Activated CD8-positive, alpha-beta memory T cell treated with anti-CD3 and anti-CD28 coated beads, Interleukin-2, amount 10 ng/mL, durations not matched to agents 7 days and 5 days (primary cell): ENCODE results near the gene UPK3B. TPM values are rescaled to one million over a fixed set of nuclear protein-coding genes. Genes with fewer than 3 reads are reported as not detected.
"Not testable (repeated sequence)": the region's sequence is repeated elsewhere in the genome, so short reads cannot be mapped to it uniquely, and the experiment has no call there.

Experiments used
- ATAC-seq: fragments of 150-1000 bp; cut with Tn5 transposase; one replicate; pipeline ENCODE4 v1.10.0; 2021; ENCODE audit warnings: moderate library complexity
- CTCF ChIA-PET: fragments of 350-600 bp; sonication (Branson Sonifier 250); formaldehyde crosslinking; loops from one replicate; lab custom pipeline; 2021; ENCODE audit warnings: antibody characterized with exemption; lab: Charles Lee
- DNase-seq: peaks from one replicate; pipeline ENCODE4 v3.0.0-alpha.2; 2020
- H3K27ac Mint-ChIP-seq: one replicate; pipeline ENCODE4 v1.8.0; 2021; ENCODE audit warnings: mild to moderate bottlenecking, mixed read lengths
- H3K27me3 Mint-ChIP-seq: one replicate; pipeline ENCODE4 v1.8.0; 2021; ENCODE audit warnings: mixed read lengths
- H3K36me3 Mint-ChIP-seq: one replicate; pipeline ENCODE4 v1.8.0; 2021; ENCODE audit warnings: mild to moderate bottlenecking, mixed read lengths
- H3K4me1 Mint-ChIP-seq: one replicate; pipeline ENCODE4 v1.8.0; 2021; ENCODE audit warnings: mixed read lengths
- H3K4me3 Mint-ChIP-seq: one replicate; pipeline ENCODE4 v1.8.0; 2021; ENCODE audit warnings: mild to moderate bottlenecking, moderate library complexity, mixed read lengths
- H3K9me3 Mint-ChIP-seq: one replicate; pipeline ENCODE4 v1.8.0; 2022; ENCODE audit warnings: low read depth, mixed read lengths
- total RNA-seq, 2 experiments: library from RNA; stranded (reverse); gene quantifications; one replicate each; pipeline ENCODE4 v1.2.3, GENCODE V29; 2021

UPK3B gene
- total RNA-seq, 2 experiments from 2014 or later = 1.1 TPM; not detected in 1

- Mint-ChIP-seq H3K27ac (no peak overlapping the region), H3K4me1 (peaks cover 4% of the 10 kb centered on the region), H3K4me3 (no peak overlapping the region), H3K36me3 (no peaks in the 10 kb centered on the region), H3K27me3 (no peaks in the 10 kb centered on the region), H3K9me3 (no peaks in the 10 kb centered on the region)
- CTCF ChIA-PET = no interaction called here
- DNase-seq = no peak
- no peak for ATAC-seq
Measured at GRCh38 chr7:76513817-76514799, 3.8 kb downstream of the UPK3B start.

- no peak overlapping the region for H3K27ac Mint-ChIP-seq
- DNase-seq (no peak), ATAC-seq (no peak)
- H3K9me3 Mint-ChIP-seq = no peaks in the 10 kb centered on the region
- no peak overlapping the region for H3K4me3 Mint-ChIP-seq
- H3K27me3 Mint-ChIP-seq = no peaks in the 10 kb centered on the region
- CTCF ChIA-PET = no interaction called here
- no peaks in the 10 kb centered on the region for H3K36me3 Mint-ChIP-seq
- H3K4me1 Mint-ChIP-seq = no peaks in the 10 kb centered on the region
Measured at GRCh38 chr7:76514926-76515771, 4.8 kb downstream of the UPK3B start.

GRCh38 chr7:76515999-76516443 is 5.7 kb downstream of the UPK3B start:
- H3K27me3 Mint-ChIP-seq = no peaks in the 10 kb centered on the region
- H3K27ac Mint-ChIP-seq = no peak overlapping the region
- H3K9me3 Mint-ChIP-seq = no peaks in the 10 kb centered on the region
- H3K4me1 Mint-ChIP-seq = no peaks in the 10 kb centered on the region
- DNase-seq (peak; percentile 58), ATAC-seq (peak; percentile 76)
- CTCF ChIA-PET = no interaction called here
- H3K36me3 Mint-ChIP-seq = no peaks in the 10 kb centered on the region
- H3K4me3 Mint-ChIP-seq = no peak overlapping the region

- DNase-seq, CTCF ChIA-PET, H3K4me1 Mint-ChIP-seq, H3K4me3 Mint-ChIP-seq, H3K27ac Mint-ChIP-seq, H3K36me3 Mint-ChIP-seq, ATAC-seq, H3K9me3 Mint-ChIP-seq, H3K27me3 Mint-ChIP-seq: not testable (repeated sequence)
Measured at GRCh38 chr7:76516932-76517331, 6.6 kb downstream of the UPK3B start.

GRCh38 chr7:76526183-76526582 is 15.8 kb downstream of the UPK3B start:
- H3K4me3 Mint-ChIP-seq, H3K27ac Mint-ChIP-seq, ATAC-seq, H3K4me1 Mint-ChIP-seq, DNase-seq, CTCF ChIA-PET, H3K9me3 Mint-ChIP-seq, H3K27me3 Mint-ChIP-seq, H3K36me3 Mint-ChIP-seq: not testable (repeated sequence)

- H3K27ac Mint-ChIP-seq, CTCF ChIA-PET, H3K36me3 Mint-ChIP-seq, H3K4me3 Mint-ChIP-seq, H3K4me1 Mint-ChIP-seq, H3K27me3 Mint-ChIP-seq, ATAC-seq, H3K9me3 Mint-ChIP-seq, DNase-seq: not testable (repeated sequence)
Measured at GRCh38 chr7:76531643-76532042, 21.3 kb downstream of the UPK3B start.

GRCh38 chr7:76543197-76543596 is 32.8 kb downstream of the UPK3B start, which contains the start of gene SPDYE16:
Gene SPDYE16, minus strand, starts transcription at chr7:76543297. Its CDS starts 1,838 bp downstream, at chr7:76541459.
- CTCF ChIA-PET, H3K4me3 Mint-ChIP-seq, H3K27ac Mint-ChIP-seq, H3K27me3 Mint-ChIP-seq, ATAC-seq, H3K9me3 Mint-ChIP-seq, H3K4me1 Mint-ChIP-seq, H3K36me3 Mint-ChIP-seq, DNase-seq: not testable (repeated sequence)

- Mint-ChIP-seq H3K4me3 (peak overlapping the region; percentile 93), H3K27ac (peak overlapping the region; percentile 87), H3K4me1 (peaks cover 17% of the 10 kb centered on the region)
- H3K27me3 Mint-ChIP-seq, CTCF ChIA-PET, H3K9me3 Mint-ChIP-seq, H3K36me3 Mint-ChIP-seq: not testable (repeated sequence)
- ATAC-seq (peak; percentile 100), DNase-seq (peak; percentile 95)
Measured at GRCh38 chr7:76549025-76549854, 38.9 kb downstream of the UPK3B start.

GRCh38 chr7:76549855-76550248 is 39.5 kb downstream of the UPK3B start:
- Mint-ChIP-seq H3K4me3 (peak overlapping the region; percentile 93), H3K27ac (peak overlapping the region; percentile 87), H3K4me1 (peaks cover 19% of the 10 kb centered on the region)
- H3K27me3 Mint-ChIP-seq, H3K9me3 Mint-ChIP-seq, CTCF ChIA-PET, DNase-seq, H3K36me3 Mint-ChIP-seq, ATAC-seq: not testable (repeated sequence)

GRCh38 chr7:76551992-76552391 is 41.6 kb downstream of the UPK3B start:
- DNase-seq, H3K27me3 Mint-ChIP-seq, ATAC-seq, H3K9me3 Mint-ChIP-seq, H3K4me3 Mint-ChIP-seq, CTCF ChIA-PET, H3K27ac Mint-ChIP-seq: not testable (repeated sequence)
- H3K4me1 Mint-ChIP-seq = peaks cover 19% of the 10 kb centered on the region
- H3K36me3 Mint-ChIP-seq = peaks cover 14% of the 10 kb centered on the region

- H3K4me3 Mint-ChIP-seq, H3K4me1 Mint-ChIP-seq, H3K27me3 Mint-ChIP-seq, CTCF ChIA-PET, ATAC-seq, DNase-seq, H3K9me3 Mint-ChIP-seq, H3K27ac Mint-ChIP-seq: not testable (repeated sequence)
- H3K36me3 Mint-ChIP-seq = peaks cover 41% of the 10 kb centered on the region
Measured at GRCh38 chr7:76559685-76560084, 49.3 kb downstream of the UPK3B start.

- H3K4me3 Mint-ChIP-seq, H3K27me3 Mint-ChIP-seq, CTCF ChIA-PET, H3K9me3 Mint-ChIP-seq, DNase-seq, ATAC-seq, H3K27ac Mint-ChIP-seq, H3K4me1 Mint-ChIP-seq: not testable (repeated sequence)
- H3K36me3 Mint-ChIP-seq = peaks cover 40% of the 10 kb centered on the region
Measured at GRCh38 chr7:76560157-76560556, 49.8 kb downstream of the UPK3B start.

GRCh38 chr7:76561342-76561741 is 51.0 kb downstream of the UPK3B start:
- H3K9me3 Mint-ChIP-seq, H3K27ac Mint-ChIP-seq, ATAC-seq, H3K4me3 Mint-ChIP-seq, H3K27me3 Mint-ChIP-seq, DNase-seq, H3K4me1 Mint-ChIP-seq, CTCF ChIA-PET: not testable (repeated sequence)
- peaks cover 44% of the 10 kb centered on the region for H3K36me3 Mint-ChIP-seq
